Hematopoietic multipotent progenitor cell treated with erythropoietin and hydrocortisone succinate and interleukin-3 and kit ligand, for 17 days (in vitro differentiated cells): Measurements from ENCODE around the gene L3MBTL1.
"Not testable (repeated sequence)": the region's sequence is repeated elsewhere in the genome, so short reads cannot be mapped to it uniquely, and the experiment has no call there.

ENCODE experiments used
- DNase-seq: peaks from one replicate; pipeline ENCODE4 v3.0.0-alpha.2; 2015; ENCODE audit warnings: low spot score

Gene L3MBTL1

DNA sequence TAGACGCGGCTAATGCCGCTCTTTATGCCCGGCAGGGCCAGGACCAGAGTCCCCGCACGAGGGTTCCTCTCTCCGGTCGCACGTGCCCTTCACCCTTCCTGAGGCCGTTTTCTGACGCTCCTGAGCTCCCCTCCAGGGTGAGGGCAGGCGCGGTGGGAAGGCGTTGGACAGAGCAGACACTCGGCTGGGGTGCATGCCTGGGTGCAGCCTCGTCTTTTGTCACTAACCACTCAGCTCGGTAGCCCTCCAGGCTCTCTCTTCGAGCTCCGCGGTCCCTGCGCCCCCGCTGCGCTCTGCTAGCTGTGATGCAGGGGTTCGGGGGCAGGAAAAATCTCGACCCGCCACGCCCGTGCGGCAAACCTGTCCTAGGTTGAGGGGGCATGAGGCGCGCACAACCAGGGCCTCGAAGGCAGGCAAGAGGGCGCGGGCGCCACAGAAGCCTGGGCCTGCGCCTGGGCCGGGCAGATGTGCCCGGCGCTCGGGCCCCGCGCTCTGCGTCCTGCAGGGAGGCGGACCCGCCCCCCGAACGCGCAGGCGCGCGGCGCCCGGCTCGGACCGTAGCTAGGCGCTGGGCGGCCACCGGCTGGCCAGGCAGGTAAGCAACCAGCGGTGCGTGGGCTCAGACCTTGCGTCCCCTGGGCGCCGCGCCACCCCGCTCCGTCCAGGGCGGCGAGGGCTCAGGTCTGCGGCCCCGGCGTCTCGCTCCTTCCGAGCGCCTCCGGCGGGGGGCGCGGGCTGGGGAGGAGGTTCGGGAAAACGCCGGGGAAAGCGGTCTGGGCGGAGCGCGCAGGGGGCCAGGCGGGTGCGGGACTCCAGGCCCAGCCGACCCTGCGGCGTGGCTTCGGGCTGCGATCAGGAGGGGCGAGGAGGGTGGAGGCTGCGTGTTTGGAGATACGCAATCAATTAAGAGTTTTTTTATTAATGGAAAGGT, at the start of gene L3MBTL1:
Gene L3MBTL1, plus strand, starts transcription at position 548 of the 931 bp plus-strand sequence. CDS start 5,807 bp downstream, outside the sequence.
- DNase-seq, result no peak

DNA sequence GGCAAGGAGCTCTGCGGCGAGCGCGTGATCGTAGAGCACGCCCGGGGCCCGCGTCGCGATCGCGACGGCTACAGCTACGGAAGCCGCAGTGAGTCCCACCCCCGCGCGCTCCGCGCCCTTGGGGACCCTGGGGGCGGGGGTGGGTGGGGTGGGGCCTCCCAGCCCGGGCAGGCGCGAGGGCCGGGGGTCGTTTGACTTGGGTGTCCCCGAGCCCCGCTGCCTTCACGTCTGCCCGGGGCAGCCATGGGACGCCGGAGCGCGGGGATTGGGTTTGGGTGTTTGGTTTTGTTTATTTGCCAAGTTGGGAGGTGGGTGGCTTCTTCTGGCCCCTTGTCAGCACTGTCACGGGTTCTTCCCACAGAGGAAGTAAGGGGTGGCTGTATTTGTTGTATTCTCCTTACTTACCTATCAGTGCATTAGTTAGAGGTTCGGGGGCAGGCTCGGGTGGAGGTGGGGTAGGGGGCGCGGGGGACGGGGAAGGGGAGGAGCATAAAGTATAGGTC, 49.0 kb upstream of the L3MBTL1 start:
- no peak for DNase-seq

DNA sequence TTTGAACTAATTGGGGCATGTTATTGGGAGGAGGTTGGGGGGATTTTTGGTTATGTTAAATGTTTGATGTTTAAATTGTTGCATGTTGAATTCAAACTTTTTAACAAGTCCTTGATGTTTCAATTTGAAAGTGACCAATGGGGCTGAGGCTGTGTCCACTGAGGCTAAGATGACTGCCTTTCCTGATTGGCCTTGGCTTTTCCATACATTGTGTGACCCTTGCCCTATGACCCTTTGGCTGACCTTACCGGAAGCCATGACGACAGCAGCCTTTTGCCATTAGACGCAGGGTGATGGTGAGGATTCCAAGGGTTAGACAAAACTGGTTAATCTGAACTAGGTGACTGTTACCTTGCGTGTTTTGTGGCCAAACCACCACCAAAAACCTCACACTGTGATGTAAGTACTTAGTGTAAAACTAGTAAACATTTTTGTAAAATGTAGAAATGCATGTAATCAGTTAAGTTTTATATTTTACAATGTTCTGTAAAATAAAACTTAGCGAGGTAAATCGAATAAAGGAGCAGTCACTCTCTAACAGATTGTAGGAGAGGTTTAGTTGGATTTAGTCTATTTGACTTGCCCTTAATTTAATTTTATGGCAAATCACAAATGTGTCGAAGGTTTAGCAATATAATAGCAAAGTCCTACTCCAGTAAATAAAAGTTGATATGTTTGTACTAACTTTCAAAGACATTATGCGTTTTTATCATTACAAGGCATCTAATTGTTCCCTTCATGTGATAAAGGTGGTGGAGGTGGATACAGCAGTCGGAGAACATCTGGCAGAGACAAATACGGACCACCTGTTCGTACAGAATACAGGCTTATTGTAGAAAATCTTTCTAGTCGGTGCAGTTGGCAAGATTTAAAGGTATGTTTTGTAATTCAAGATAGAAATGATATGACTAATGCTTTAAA, 48.2 kb upstream of the L3MBTL1 start:
- peak; percentile 71 for DNase-seq

DNA sequence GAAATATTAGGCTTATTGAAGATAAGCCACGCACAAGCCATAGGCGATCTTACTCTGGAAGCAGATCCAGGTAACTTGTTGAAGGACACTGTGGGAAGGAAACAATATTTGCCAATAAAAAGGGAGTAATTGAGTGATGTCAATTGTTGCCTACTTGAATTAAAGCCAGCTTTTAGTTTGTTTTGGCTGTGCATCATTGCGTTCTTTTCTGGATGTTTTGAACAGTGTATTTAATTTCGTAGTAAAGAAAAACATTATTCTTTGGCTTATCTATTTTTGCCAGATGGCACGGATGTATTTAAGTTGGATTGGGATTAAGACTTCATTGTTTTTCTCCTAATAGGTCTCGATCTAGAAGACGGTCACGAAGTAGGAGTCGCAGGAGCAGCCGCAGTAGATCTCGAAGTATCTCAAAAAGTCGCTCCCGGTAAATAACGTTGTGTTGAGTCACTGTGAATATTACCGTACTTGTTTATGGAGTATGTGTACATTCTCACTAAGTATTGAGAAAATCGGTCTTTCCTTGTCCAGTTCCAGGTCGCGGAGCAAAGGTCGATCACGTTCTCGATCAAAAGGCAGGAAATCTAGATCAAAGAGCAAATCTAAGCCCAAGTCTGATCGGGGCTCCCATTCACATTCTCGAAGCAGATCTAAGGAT, 47.2 kb upstream of the L3MBTL1 start:
- no peak for DNase-seq

DNA sequence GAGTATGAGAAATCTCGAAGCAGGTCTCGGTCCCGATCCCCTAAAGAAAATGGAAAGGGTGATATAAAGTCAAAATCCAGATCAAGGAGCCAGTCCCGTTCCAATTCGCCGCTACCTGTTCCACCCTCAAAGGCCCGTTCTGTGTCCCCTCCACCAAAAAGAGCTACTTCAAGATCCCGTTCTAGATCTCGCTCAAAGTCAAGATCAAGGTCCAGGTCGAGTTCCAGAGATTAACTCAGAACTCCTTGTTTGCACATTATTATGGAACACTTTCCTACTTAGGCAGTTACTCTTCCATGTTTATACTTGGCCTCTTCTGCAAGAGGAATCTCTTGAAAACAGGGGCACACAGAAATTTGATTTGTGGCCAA, 46.7 kb upstream of the L3MBTL1 start:
- no peak for DNase-seq

DNA sequence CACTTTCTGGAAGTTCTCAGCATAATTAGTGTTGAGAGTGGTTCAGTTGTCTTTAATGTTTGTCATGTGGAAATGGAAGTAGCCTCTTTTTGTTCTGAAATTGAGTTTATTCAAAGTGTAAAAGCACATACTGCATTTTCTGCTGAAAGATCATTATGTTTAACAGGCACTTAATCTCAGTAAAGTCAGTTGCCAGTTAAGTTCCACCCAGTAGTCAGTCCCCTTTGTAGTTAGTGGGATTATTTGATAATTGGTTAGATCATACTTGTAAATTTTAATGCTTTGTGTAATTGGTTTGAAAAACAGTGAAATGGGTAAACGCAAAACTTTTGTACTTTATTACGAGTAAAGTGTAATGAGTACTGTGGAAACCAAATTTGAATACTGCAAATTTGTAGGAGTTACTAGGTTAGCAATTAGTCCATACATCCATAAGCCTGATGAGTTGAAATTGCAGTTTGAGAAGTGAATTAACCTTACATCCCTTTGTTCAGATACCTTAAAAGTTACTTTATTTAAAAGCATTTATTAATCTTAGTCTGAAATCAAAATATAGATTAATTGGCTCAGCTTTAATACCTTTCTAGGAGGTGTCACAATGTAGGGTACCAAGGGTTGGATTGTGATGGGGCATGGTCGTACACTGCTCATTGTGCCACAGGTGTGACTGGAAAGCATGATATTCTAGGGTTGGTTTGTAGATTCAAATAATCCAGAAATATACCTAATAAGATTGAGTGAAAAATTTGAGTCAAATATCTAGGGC, 45.4 kb upstream of the L3MBTL1 start:
- no peak for DNase-seq

DNA sequence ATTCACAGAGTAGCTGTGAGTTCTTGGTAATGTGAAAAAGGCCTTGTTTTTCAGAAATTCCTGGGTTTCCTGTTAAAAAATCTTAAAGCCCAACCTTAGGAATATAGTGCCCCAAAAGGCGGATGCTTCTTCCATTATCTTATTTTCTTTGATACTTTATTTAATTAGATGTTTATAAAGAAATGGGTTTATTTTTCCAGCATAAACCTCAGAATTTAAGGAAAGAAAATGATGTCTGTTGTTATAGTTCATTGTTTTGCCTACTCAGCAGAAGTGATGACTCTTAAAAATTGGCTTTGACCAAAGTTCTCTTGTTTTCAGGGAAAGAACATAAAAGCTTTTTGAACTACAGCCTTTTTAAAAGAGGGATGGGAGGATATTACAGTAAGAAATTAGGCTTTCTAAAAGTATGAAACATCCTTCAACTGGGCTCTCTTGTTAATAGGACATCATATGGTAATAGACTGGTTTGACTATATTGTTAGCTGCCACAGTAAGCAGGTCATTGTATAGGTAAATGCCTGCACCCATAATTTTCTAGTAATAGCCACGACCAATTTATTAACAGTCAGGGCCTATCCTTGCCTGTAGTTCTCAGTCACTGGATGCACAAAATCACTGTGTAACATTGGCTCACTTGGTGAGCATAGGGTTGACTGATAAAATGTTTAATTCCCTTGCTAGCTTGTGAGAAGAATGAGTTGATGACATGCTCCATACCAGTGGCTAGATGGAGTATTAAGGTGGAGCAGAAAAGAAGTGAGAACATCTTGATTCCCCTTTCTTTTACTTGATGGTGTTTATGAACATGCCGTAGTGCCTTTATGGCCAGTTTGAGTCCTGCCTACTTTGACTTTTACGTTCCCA, 44.6 kb upstream of the L3MBTL1 start:
- DNase-seq, result no peak

DNA sequence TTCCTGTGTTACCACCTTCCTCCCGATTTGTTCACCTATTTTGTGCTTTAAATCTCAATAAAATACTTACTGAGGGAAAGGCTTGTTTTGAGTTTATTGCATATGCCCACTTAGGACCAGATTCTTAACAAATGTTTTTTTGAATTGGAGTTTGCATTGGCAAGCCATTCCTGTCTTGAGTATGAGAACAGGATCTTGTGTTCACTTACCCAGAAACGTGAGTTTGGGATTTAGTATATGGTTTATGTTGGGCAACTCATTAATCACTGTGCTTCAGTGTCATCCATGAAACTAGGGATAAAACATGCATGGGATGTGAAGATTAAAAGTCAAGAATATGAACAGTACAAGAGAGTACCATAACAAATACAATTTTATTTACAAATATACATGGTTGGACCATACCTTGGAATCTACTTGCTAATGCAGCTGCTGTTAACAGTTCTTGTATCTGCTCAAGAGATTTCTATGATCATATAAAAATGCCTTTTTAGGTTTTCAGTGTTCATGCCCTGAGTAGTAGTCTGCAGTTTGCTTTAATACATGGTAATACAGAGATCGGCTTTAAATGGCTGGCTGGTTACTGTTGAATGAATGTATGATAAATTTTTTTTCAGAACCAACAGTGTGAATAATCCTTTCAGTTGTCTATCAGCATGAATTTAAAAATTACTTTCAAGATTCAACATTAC, 43.8 kb upstream of the L3MBTL1 start:
- DNase-seq, result no peak

DNA sequence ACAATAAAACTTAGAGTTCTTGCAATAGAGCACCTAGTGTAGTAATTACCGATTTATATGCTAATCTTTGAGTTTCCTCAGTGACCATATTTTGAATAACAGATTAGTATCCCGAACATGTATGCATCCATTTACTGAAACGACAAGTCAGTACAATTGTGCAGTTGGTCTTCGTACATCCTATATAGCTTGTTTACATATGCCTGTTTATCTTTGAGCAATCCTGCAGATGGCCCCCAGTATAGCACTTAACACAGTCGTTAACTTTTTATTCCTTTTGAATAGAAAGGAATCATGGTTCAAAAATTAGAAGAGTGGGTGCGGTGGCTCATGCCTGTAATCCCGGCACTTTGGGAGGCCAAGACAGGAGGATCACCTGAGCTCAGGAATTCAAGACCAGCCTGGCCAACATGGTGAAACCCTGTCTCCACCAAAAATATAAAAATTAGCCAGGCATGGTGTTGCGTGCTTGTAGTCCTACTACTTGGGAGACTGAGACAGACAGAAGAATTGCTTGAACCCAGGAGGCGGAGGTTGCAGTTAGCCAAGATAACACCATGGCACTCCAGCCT, 43.2 kb upstream of the L3MBTL1 start:
- no peak for DNase-seq

DNA sequence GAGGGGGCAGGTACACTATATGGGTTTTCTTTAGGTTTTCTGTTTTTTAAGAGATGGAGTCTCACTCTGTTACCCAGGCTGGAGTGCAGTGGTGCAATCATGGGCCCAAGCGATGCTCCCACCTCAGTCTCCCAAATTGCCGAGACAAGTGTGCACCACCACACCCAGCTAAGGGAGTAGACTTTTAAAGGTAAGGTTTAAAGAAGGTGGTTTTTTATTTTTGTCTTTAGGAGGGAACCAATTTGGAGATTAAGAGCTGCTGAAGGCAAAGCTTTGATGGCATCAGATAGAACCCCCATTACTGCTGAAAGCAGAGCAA, 41.9 kb upstream of the L3MBTL1 start:
- DNase-seq, result no peak

DNA sequence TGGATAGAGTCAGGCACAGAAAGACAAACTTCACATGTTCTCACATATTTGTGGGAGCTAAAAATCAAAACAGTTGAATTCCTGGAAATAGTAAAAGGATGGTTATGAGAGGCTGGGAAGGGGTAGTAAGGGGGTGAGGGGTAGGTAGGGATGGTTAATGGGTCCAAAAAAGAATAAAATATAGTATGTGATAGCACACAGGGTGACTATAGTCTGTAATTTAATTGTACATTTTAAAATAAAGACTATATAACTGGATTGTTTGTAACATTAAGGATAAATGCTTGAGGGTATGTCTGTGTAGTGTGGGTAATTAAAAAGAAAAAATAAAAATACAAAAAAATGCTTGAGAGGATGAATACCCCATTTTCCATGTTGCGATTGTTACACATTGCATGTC, 39.9 kb upstream of the L3MBTL1 start:
- DNase-seq, result no peak

DNA sequence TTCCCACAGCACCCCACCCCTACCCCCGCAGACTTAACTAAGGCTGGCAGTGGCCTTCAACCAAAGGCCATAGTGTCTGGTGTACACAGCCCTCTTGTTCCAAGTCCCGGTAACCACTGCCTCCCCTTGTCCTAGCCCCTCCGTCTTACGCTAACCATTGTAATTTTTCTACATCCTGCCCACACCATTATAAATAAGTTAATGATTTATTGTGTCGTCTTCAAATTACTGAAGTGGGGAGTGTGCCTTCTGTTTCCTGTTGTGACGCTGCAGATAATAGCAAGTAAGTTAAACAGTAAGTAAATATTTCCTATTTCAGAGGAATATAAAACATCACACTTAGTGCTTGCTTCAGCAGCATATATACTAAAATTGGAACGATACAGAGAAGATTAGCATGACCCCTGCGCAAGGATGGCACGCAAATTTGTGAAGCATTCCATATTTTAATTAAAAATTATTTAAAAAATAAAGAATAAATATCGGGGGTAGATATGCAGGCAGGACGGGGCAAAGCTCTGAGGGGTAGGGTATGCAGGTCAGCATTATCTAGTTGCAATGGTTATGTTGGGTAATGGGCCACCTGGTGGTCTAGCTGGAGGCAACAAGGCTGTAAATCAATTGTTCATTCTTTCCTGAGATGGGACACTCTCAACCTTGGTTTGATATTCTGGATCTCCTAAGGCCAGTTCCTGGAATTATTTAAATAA, 34.7 kb upstream of the L3MBTL1 start:
- no peak for DNase-seq

DNA sequence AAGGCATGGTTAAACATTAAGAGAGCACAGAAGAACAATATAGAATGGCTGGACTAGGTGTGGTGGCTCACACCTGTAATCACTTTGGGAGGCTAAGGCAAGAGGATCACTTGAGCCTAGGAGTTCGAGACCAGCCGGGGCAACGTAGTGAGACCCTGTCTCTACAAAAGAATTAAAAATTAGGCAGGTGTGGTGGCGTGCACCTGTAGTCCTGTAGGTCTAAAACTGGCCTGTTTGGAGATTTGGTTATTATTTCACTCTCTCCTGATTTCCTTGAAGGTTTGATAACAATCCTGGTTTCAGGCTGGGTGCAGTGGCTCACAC, 34.2 kb upstream of the L3MBTL1 start:
- no peak for DNase-seq

DNA sequence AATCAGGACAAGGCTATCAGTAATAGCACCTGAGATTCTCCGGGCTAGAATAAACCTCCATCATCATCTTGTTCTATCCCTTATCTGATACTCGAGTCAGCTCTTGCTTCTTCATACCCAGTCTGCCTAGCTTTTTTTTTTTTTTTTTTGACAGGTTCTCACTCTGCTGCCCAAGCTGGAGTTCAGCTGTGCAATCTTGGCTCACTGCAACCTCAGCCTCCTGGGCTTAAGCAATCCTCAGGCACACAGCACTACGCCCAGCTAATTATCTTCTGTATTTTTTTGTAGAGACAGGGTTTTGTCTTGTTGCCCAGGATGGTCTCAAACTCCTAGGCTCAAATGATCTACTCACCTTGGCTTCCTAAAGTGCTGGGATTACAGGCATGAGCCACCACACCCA, 30.3 kb upstream of the L3MBTL1 start:
- DNase-seq, result no peak

DNA sequence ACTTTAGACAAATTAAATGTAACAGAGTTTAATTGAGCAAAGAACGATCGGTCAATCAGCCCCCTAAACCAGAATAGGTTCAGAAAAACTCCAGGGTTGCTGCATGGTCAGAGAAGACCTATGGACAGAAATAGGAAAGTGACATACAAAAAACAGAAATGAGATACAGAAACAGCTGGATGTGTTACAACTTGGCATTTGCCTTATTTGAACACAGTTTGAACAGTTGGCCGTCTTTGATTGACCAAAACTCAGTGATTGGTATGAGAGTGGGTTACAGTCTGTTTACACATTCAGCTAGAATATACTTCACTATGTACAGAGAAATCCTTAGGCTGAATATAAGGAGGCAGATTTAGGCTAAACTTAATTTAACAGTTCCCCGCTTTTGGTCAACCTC, 29.9 kb upstream of the L3MBTL1 start:
- no peak for DNase-seq

DNA sequence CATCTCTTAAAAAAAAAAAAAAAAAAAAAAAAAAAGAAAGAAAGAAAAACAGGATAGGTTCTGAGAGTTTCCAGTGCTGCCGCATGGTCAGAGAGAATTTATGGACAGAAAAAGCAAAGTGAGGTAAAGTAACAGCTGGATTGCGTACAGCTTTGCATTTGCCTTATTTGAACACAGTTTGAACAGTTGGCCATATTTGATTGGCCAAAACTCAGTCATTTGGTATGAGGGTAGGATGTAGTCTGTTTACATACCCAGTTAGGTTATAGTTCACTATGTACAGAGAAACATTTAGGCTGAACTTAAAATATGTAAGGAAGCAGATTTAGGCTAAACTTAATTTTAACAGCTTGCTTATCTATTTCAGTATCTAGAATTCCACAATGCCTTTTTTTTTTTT, 17.5 kb upstream of the L3MBTL1 start:
- DNase-seq, result no peak

DNA sequence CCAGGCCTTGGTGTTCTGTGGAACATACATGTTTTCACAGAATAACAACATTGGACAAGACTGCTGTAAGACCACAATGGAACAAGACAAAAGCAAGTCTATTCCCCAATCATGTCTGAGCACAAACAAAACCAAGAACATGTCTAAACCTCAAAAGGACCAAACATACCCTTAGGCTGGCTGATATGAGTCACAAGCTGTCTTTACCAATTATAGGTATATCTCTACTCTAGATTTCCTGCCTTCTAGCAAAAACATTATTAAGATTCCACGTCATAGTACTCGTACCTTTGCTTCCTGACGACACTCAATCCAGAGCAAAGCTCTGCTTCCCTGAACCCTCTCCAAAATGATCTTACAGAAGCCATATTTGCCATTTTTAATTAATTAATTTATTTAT, 15.4 kb upstream of the L3MBTL1 start:
- no peak for DNase-seq

DNA sequence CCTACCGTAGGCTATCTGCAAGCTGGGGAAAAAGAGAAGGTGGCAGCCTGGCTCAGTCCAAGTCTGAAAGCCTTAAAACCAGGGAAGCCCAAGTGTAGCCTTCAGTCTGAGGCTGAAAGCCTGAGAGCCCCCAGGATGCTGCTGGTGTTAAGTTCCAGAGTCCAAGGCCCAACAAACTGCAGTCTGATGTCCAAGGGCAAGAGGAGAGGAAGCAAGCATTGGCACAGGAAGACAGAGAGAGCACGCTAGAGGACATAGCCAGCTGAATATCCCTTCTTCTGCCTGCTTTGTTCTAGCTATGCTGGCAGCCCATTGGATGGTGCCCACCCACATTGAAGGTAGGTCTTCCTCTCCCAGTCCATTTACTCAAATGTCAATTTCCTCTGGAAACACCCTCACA, 12.1 kb upstream of the L3MBTL1 start:
- DNase-seq, result no peak

DNA sequence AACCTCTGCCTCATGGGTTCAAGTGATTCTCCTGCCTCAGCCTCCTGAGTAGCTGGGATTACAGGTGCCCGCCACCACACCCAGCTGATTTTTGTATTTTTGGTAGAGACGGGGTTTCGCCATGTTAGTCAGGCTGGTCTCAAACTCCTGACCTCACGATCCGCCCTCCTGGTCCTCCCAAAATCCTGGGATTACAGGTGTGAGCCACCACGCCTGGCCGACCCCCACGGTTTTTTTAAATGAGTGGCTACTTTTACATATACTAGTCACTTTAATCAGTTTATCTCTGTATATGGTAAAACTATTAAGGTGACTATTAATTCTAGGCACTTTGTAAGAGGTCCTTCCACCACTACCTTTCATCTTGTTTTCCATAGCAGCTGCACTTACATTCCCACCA, 5.5 kb upstream of the L3MBTL1 start:
- not testable (repeated sequence) for DNase-seq
